Transverse colon (tissue), 4 donors: ENCODE results near the gene CLPSL1.

ENCODE experiments used
- CTCF ChIP-seq, 5 experiments: fragments of 200-600 bp in 3 of 5; fragments of 450-650 bp in 2 of 5; sonication (generic) in 3 of 5; IDR thresholded peaks; 1 replicate in 2 of 5; 2 replicates in 3 of 5; pipeline ENCODE4 v1.5.1; 2016 to 2017; ENCODE audit warnings: antibody characterized with exemption in 5 of 5, inconsistent platforms in 3 of 5, mild to moderate bottlenecking in 2 of 5, moderate library complexity in 1 of 5
- POLR2A ChIP-seq: fragments of 450-650 bp; IDR thresholded peaks from one replicate; pipeline ENCODE4 v1.6.1; 2016; ENCODE audit warnings: antibody characterized with exemption, mild to moderate bottlenecking, moderate library complexity
- POLR2AphosphoS5 ChIP-seq, 3 donors: sonication (generic); formaldehyde crosslinking; IDR thresholded peaks; one replicate each; pipeline ENCODE4 v1.6.1; 2016; ENCODE audit warnings: antibody characterized with exemption in 3 of 3

GRCh38 chr6:35780719-35781118, at the start of gene CLPSL1:
- no peak for TF ChIP-seq CTCF (IDR thresholded peaks at IDR 0.05)
- TF ChIP-seq POLR2A: no peak
- no peak for TF ChIP-seq POLR2AphosphoS5 (IDR thresholded peaks at IDR 0.05)
